Astrocyte (in vitro differentiated cells and primary cell): ENCODE measurements around the gene CA7.

Experiments
- EZH2 ChIP-seq: IDR thresholded peaks from 2 replicates; pipeline ENCODE4 v1.6.1; 2012; ENCODE audit warnings: mild to moderate bottlenecking, low read length, inconsistent platforms; ENCODE audit not compliant: insufficient read depth
- TF ChIP-seq, protein P1 (sequence below): IDR thresholded peaks from 2 replicates; pipeline ENCODE4 v1.5.1; 2011; ENCODE audit warnings: low read depth, mild to moderate bottlenecking, inconsistent platforms, low read length, moderate library complexity; ENCODE audit not compliant: insufficient read depth

GRCh38 chr16:66901626-66902025 is 57.4 kb downstream of the CA7 start:
- no peak for TF ChIP-seq EZH2
- TF ChIP-seq, protein P1, sequence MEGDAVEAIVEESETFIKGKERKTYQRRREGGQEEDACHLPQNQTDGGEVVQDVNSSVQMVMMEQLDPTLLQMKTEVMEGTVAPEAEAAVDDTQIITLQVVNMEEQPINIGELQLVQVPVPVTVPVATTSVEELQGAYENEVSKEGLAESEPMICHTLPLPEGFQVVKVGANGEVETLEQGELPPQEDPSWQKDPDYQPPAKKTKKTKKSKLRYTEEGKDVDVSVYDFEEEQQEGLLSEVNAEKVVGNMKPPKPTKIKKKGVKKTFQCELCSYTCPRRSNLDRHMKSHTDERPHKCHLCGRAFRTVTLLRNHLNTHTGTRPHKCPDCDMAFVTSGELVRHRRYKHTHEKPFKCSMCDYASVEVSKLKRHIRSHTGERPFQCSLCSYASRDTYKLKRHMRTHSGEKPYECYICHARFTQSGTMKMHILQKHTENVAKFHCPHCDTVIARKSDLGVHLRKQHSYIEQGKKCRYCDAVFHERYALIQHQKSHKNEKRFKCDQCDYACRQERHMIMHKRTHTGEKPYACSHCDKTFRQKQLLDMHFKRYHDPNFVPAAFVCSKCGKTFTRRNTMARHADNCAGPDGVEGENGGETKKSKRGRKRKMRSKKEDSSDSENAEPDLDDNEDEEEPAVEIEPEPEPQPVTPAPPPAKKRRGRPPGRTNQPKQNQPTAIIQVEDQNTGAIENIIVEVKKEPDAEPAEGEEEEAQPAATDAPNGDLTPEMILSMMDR: no peak
